ENCODE measurements around the gene ARRB1. TPM values are rescaled to one million over a fixed set of nuclear protein-coding genes. Genes with fewer than 3 reads are reported as not detected.

The ARRB1 gene
- total and polyA plus RNA-seq, 10 donors: 11.6 to 139 (median 78.1) TPM

- Histone ChIP-seq H3K27ac (no peak overlapping the region), H3K4me3 (no peak overlapping the region), H3K36me3 (no peaks in the 10 kb centered on the region), H3K9me3 (no peaks in the 10 kb centered on the region), H3K4me1 (peaks cover 0 to 20% (median 12%) of the 10 kb centered on the region in 6 donors), H3K27me3 (replicated peaks in 1 of 7) (peaks cover 0 to 61% (median 25%) of the 10 kb centered on the region in 7 donors)
- 67 to 83% (median 73%) methylated on average over 7 of the region's 7 CpGs for WGBS, 5 donors
- DNase-seq: peak; percentile 46
- TF ChIP-seq POLR2AphosphoS5 (IDR thresholded peaks at IDR 0.05): no peak
- TF ChIP-seq POLR2A (IDR thresholded peaks at IDR 0.05): no peak
- no peak for TF ChIP-seq CTCF (IDR thresholded peaks at IDR 0.05 in 8 of 11, conservative IDR thresholded peaks at IDR 0.05 in 3 of 11)
- intact Hi-C loops (cut with DNase I; ENCODE audit: low total_unique reads): loop anchor here (10.0 kb wide), 1 partner anchor 311 kb away; no protein-coding TSS in a partner anchor
Measured at GRCh38 chr11:75246006-75246670, 105.3 kb downstream of the ARRB1 start.

GRCh38 chr11:75245356-75246005 is 106.0 kb downstream of the ARRB1 start:
- peaks cover 0 to 61% (median 31%) of the 10 kb centered on the region in 7 donors for H3K27me3 ChIP-seq (replicated peaks in 1 of 7)
- peak; percentile 44 for DNase-seq

GRCh38 chr11:75244052-75244814 is 107.2 kb downstream of the ARRB1 start:
- Histone ChIP-seq H3K9me3 (no peaks in the 10 kb centered on the region), H3K27me3 (replicated peaks in 1 of 7) (peaks cover 2 to 68% (median 44%) of the 10 kb centered on the region in 7 donors), H3K4me1 (peaks cover 0 to 32% (median 23%) of the 10 kb centered on the region in 6 donors), H3K36me3 (no peaks in the 10 kb centered on the region), H3K4me3 (no peak overlapping the region), H3K27ac (no peak overlapping the region)
- peak; percentile 51 for DNase-seq
- WGBS, 5 donors: 75 to 86% (median 83%) methylated on average over 10 of the region's 10 CpGs
- intact Hi-C loops (cut with DNase I; ENCODE audit: low total_unique reads): loop anchor here (5.0 to 10.0 kb wide), 2 partner anchors 102 to 309 kb away; no protein-coding TSS in a partner anchor
- TF ChIP-seq POLR2AphosphoS5 (IDR thresholded peaks at IDR 0.05) (no peak), POLR2A (IDR thresholded peaks at IDR 0.05) (no peak), CTCF (IDR thresholded peaks at IDR 0.05 in 8 of 11, conservative IDR thresholded peaks at IDR 0.05 in 3 of 11) (no peak)

More at GRCh38 chr11:75245356-75246005, 106.0 kb downstream of the ARRB1 start:
- no peaks in the 10 kb centered on the region for H3K9me3 ChIP-seq
- no peaks in the 10 kb centered on the region for H3K36me3 ChIP-seq
- TF ChIP-seq POLR2AphosphoS5 (IDR thresholded peaks at IDR 0.05): no peak
- no peak for TF ChIP-seq POLR2A (IDR thresholded peaks at IDR 0.05)
- TF ChIP-seq CTCF (IDR thresholded peaks at IDR 0.05 in 8 of 11, conservative IDR thresholded peaks at IDR 0.05 in 3 of 11): no peak
- WGBS, 5 donors: 75 to 81% (median 79%) methylated on average over 5 of the region's 5 CpGs
- intact Hi-C loops (cut with DNase I; ENCODE audit: low total_unique reads): loop anchor here (10.0 kb wide), 1 partner anchor 311 kb away; no protein-coding TSS in a partner anchor
- peaks cover 0 to 27% (median 18%) of the 10 kb centered on the region in 6 donors for H3K4me1 ChIP-seq
- H3K27ac ChIP-seq: no peak overlapping the region
- H3K4me3 ChIP-seq: no peak overlapping the region

All from spleen (tissue), 11 donors.